ENCODE results near the gene VWA7.

DNA sequence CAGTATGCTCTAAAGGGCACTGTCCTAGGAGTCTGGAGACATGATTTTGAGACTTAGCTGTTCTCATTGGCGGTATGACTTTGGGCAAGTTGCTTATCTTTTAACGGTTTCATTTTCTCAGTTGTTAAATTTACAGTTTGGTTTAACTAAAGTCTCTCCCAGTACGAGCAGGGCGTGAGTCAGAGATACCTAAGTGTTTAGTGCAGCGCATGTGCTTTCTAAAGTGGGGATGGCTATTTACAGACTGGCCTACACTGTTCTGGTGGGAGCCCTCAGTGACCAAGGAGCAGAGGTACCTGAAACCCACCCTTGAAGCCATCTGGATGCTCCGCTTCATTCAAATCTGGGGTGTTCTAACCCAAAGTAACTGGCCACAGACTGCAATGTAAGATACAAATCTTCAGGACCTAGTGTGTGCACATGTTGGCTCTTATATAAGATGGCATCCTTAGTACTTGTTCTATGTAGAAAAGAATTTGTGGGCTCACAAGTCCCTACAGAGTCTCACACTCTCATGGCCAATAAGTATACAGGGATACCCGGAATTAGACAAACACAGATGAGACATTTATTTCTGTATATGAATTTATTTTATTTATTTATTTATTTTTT, 26.6 kb downstream of the VWA7 start:
- no peak for TF ChIP-seq CTCF (IDR thresholded peaks at IDR 0.05)
- TF ChIP-seq POLR2A (IDR thresholded peaks at IDR 0.05) = no peak

Measured in prostate gland (tissue), 2 donors.